22Rv1 (cell line): ENCODE measurements around the gene CLSTN1.

ENCODE experiments used
- ZFX ChIP-seq: fragments of 450-650 bp; IDR thresholded peaks from 2 replicates; pipeline ENCODE4 v1.6.1; 2017; ENCODE audit warnings: antibody characterized with exemption, borderline replicate concordance
- TF ChIP-seq, protein P1 (sequence below): fragments of 450-650 bp; IDR thresholded peaks from 2 replicates; pipeline ENCODE4 v1.5.1; 2017; ENCODE audit warnings: mild to moderate bottlenecking

DNA sequence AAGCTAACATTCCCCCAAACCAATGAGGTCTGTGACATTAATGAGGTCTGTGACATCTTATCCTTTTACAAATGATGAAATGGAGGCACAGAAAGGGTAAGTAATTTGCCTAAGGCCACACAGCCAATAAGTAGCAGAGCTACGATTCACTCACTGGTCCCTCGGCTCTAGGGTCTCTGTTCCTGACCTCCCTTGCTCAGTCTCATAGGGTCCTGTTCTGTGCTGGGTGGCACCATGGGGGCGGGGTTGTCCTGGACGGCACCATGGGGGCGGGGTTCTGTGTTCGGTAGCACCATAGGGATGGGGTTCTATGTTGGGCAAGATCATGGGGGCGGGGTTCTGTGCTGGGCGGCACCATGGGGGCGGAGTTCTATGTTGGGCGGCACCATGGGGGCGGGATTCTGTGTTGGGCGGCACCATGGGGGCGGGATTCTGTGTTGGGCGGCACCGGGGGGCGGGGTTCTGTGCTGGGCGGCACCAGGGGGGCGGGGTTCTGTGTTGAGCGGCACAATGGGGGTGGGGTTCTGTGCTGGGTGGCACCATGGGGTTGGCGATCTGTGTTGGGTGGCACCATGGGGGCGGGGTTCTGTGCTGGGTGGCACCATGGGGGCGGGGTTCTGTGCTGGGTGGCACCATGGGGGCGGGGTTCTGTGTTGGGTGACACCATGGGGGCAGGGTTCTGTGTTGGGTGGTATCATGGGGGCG lies 55.6 kb downstream of the CLSTN1 start:
- TF ChIP-seq, protein P1, sequence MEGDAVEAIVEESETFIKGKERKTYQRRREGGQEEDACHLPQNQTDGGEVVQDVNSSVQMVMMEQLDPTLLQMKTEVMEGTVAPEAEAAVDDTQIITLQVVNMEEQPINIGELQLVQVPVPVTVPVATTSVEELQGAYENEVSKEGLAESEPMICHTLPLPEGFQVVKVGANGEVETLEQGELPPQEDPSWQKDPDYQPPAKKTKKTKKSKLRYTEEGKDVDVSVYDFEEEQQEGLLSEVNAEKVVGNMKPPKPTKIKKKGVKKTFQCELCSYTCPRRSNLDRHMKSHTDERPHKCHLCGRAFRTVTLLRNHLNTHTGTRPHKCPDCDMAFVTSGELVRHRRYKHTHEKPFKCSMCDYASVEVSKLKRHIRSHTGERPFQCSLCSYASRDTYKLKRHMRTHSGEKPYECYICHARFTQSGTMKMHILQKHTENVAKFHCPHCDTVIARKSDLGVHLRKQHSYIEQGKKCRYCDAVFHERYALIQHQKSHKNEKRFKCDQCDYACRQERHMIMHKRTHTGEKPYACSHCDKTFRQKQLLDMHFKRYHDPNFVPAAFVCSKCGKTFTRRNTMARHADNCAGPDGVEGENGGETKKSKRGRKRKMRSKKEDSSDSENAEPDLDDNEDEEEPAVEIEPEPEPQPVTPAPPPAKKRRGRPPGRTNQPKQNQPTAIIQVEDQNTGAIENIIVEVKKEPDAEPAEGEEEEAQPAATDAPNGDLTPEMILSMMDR = no peak
- no peak for TF ChIP-seq ZFX
